Fibroblast of pulmonary artery (primary cell): ENCODE data around the gene SAA2.
"Not testable (repeated sequence)": the region's sequence is repeated elsewhere in the genome, so short reads cannot be mapped to it uniquely, and the experiment has no call there.

Experiments
- DNase-seq: peaks from one replicate; pipeline ENCODE4 v3.0.0-alpha.2; 2010; ENCODE audit warnings: low read depth
- H3K4me3 ChIP-seq: replicated peaks from 2 replicates; pipeline ENCODE4 v1.5.1; 2011; ENCODE audit warnings: low read depth, mild to moderate bottlenecking, control low read depth, low read length, moderate library complexity
- CTCF ChIP-seq: IDR thresholded peaks from 2 replicates; pipeline ENCODE4 v1.5.1; 2011; ENCODE audit warnings: mild to moderate bottlenecking, control low read depth, low read length, inconsistent platforms; ENCODE audit errors: missing control alignments

SAA2 gene

GRCh38 chr11:18209058-18209457 is 39.4 kb downstream of the SAA2 start:
- TF ChIP-seq CTCF, result no peak

DNA sequence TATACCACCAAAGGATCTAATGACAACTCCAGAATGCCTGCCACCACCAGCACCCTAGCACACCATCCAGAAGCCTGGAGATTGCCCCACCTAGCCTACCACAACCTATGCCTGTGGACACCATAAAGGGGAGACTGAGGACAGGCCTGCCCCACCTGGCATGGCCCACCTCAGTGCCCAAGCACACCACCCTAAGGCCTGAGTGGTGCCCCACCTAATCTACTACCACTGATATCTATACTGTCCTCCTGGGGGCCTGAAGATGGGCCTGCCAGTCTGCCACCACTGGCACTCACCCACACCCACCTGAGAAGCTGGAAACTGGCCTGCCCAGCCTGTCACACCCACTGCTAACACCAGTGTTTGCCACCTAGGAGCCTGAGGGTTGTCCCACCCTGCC is 43.7 kb downstream of the SAA2 start:
- no peak for TF ChIP-seq CTCF
- no peak overlapping the region for H3K4me3 ChIP-seq
- DNase-seq, result no peak

More at GRCh38 chr11:18209058-18209457, 39.4 kb downstream of the SAA2 start:
- DNase-seq, result no peak
- H3K4me3 ChIP-seq, result no peak overlapping the region

- TF ChIP-seq CTCF, result no peak
- DNase-seq, result no peak
- no peak overlapping the region for H3K4me3 ChIP-seq
Measured at GRCh38 chr11:18204220-18204619, 44.2 kb downstream of the SAA2 start.

GRCh38 chr11:18203723-18204122 is 44.7 kb downstream of the SAA2 start:
- H3K4me3 ChIP-seq, result no peak overlapping the region
- peak; percentile 50 for TF ChIP-seq CTCF
- peak; percentile 16 for DNase-seq

GRCh38 chr11:18197738-18198137 is 50.7 kb downstream of the SAA2 start:
- H3K4me3 ChIP-seq, DNase-seq: not testable (repeated sequence)

DNA sequence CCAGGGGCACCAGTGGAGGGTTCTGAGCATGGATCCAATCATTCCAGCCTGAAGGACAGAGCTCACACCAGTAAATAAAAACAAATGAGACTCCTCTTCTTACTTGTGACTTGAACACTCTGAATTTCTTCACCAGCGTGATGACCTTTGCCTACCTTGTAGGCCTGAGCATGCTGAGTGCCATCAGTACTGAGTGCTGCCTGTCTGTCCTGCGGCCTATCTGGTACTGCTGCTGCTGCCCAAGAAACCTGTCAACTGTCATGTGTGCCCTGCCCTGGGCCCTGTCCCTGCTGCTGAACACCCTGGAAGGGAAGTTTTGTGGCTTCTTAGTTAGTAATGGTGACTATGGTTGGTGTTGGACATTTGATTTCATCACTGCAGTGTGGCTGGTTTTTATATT is 51.9 kb downstream of the SAA2 start:
- TF ChIP-seq CTCF, result no peak
- DNase-seq, result no peak
- no peak overlapping the region for H3K4me3 ChIP-seq
